Mononuclear cell (primary cell): Measurements from ENCODE around the gene LMO4. TPM values are rescaled to one million over a fixed set of nuclear protein-coding genes. Genes with fewer than 3 reads are reported as not detected.

Experiments used
- H3K27me3 ChIP-seq: 2 replicates; pipeline ENCODE4 v1.6.0; 2011; ENCODE audit warnings: low read length, control low read depth; ENCODE audit not compliant: insufficient read depth
- H3K4me1 ChIP-seq: 2 replicates; pipeline ENCODE4 v1.5.1; 2011; ENCODE audit warnings: mild to moderate bottlenecking, low read length, control low read depth; ENCODE audit not compliant: insufficient read depth
- H3K4me3 ChIP-seq: 2 replicates; pipeline ENCODE4 v1.5.1; 2011; ENCODE audit warnings: mild to moderate bottlenecking, low read length, moderate library complexity
- H3K9me3 ChIP-seq: 2 replicates; pipeline ENCODE4 v1.5.1; 2011; ENCODE audit warnings: low read depth, mild to moderate bottlenecking, control low read depth, low read length
- total RNA-seq: library from RNA; depleted of rRNA; stranded (reverse); fragments of >200 nt; gene quantifications from one replicate; pipeline ENCODE4 v1.2.3, GENCODE V29; 2012

Gene LMO4
- total RNA-seq, 1 donor: 15.2 TPM

DNA sequence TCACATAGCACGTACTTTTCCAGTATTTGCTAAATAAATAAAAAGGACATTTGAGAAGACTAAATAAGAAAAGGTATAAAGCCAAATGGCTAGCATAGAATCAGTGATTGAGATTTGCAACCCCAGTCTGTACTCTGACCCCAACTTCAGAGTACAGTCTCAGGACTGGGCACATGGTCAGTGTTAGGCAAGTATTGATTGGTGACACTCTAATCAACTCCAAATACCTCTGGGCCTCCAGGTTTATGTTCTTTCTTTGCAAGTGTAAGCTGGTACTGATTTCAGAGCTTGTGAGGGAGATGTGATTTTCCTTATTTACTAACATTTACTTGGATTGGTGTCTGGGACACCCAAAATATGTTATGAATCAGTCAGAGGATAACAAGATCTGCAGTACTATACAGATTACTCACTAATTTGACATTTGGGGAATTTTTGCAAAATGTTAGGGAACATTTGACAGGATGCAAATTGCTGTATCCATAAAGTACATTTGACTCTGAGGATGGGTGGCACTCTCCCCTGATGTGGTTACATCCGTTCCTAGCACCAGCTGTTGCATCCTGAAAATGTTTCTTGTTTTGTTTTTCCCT lies 34.2 kb downstream of the LMO4 start:
- no peaks in the 10 kb centered on the region for H3K27me3 ChIP-seq
- H3K9me3 ChIP-seq: no peaks in the 10 kb centered on the region
- H3K4me1 ChIP-seq: no peaks in the 10 kb centered on the region
- H3K4me3 ChIP-seq: no peak overlapping the region

DNA sequence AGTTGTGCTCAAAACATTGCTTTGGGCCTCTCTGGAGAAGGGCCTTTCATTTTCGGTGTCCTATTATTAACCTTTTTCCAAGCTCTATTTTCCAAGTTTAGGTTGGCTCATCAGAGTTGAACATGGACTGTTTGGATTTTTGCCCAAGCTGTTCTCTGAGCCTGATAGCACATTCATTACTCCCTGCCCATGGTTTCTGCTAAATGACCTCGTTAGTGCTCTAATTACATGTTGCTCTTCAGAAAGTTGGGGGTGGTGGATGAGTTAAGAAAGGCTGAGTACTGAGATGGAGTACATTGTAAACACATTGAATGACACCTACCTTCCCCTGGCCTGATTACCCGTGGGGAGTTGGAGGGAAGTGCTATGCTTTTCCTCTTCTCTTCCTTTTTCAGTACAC lies 38.9 kb downstream of the LMO4 start:
- H3K4me3 ChIP-seq: no peak overlapping the region
- no peaks in the 10 kb centered on the region for H3K9me3 ChIP-seq
- no peaks in the 10 kb centered on the region for H3K4me1 ChIP-seq
- no peaks in the 10 kb centered on the region for H3K27me3 ChIP-seq

DNA sequence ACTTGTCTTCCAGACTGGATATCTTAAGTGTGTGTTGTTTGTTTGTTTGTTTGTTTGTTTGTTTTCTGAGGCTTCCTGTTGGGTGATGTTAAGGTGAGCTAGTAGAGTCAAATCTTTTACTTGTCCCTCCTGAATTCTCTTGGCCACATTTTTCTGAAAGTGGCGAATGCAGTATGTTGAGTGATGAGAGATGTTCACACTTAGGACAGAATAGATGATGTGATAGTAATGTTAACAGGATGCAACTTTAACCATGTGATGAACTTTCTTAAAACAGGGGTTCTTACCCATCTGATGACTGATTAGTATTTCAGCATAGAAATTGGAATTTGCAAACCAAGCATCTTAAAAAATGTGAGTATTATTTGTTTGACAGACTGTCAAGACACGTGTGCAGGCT lies 40.2 kb downstream of the LMO4 start:
- Histone ChIP-seq H3K27me3 (no peaks in the 10 kb centered on the region), H3K4me1 (no peaks in the 10 kb centered on the region), H3K4me3 (no peak overlapping the region), H3K9me3 (no peaks in the 10 kb centered on the region)

DNA sequence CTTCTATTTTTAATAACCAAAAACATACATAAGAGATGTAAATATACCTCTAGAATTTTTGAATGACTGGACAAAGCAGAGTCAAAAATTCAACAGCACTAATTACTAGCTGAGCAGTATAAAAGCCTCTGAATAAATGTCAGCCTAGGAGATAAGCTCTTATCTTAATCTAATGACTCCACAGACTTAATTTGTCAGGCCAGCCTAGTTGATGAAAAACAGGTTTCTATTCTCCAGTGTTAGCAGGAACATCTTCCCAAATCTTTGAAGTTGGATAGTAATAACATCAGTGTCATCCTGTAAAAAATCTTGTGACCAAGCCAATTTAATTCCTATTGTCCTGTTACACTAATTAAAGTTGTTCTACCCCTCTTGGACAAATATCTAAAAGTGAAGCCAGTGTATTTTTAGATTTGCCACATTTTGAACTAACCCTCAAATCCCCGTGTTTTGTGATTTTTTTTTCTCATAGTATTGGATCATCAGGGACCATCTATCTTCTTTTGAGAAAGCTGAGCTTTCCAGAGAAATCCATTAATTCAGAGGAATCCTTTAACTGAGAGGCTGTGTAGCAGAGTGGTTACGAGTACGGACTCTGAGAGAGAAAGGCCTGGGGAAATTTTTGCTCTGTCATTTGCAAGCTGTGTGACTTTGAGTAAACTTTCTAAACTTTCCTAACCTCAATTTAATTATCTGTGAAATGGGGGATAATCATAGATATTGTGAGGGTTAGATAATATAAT lies 41.2 kb downstream of the LMO4 start:
- H3K9me3 ChIP-seq: no peaks in the 10 kb centered on the region
- no peaks in the 10 kb centered on the region for H3K27me3 ChIP-seq
- H3K4me1 ChIP-seq: no peaks in the 10 kb centered on the region
- no peak overlapping the region for H3K4me3 ChIP-seq

DNA sequence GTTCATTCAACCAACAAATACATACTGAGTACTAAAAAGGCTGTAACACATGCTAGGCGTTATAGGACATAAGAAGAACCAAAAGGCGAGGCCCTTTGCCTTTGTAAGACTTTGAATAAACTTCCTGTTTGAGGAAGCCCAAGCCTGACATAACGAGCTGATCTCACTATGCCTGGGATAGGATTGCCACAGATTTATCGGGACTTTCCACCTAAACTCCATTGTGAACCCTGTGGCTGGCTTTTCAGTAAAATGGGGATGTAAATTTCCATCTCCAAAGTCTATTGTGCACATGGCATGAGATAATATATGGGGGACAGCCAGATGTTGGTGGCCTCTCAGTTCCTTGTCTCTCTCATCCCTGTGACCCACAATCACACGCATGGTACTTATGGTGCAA lies 41.9 kb downstream of the LMO4 start:
- H3K4me1 ChIP-seq: no peaks in the 10 kb centered on the region
- no peaks in the 10 kb centered on the region for H3K9me3 ChIP-seq
- no peak overlapping the region for H3K4me3 ChIP-seq
- H3K27me3 ChIP-seq: no peaks in the 10 kb centered on the region

DNA sequence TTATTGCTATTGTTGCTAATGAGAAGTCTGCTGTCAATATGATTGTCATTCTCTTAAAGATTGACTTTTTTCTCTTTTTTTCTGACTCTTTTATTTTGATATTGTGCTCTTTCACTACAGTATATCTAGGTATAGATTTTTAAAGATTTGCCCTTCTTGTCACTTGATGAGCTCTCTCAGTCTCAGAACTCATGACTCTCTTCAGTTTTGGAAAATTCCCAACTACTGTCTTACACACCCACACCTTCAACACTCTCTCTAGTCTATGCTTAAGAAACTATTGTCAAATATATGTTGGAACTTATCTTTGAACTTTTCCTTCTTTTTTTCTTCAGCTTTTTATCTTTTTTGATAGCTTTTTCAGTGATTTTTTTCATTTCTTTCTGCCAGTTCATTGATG lies 50.6 kb downstream of the LMO4 start:
- peaks cover 14% of the 10 kb centered on the region for H3K9me3 ChIP-seq
- H3K4me3 ChIP-seq: no peak overlapping the region
- H3K4me1 ChIP-seq: no peaks in the 10 kb centered on the region
- peaks cover 3% of the 10 kb centered on the region for H3K27me3 ChIP-seq

DNA sequence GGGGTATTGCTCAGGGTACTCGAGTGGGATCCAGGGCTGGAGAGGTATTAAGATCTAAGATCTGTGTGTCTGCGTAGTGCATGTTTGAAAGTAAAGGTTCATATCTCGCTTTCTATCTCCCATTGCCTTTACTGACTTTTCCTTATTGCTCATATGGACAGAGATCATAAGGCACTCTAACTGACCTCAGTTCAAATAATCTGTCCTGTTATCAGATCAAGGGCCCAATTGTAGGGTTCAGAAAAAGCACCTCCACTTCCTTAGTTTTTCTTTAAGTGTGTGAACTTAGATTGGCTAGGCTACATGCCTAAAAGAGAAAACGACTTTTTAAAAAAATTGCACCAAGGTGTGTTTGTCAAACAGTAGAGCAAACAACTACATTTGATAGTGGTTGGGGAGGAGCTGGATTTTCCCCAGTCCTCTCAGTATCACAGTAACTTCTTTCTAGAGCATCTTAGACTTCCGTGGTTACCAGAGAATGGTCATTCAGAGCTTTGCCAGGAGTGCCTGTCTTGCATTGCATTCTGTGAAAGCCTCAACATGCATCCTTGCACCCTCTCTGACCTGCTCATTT lies 57.6 kb downstream of the LMO4 start:
- no peak overlapping the region for H3K4me3 ChIP-seq
- no peaks in the 10 kb centered on the region for H3K9me3 ChIP-seq
- no peaks in the 10 kb centered on the region for H3K27me3 ChIP-seq
- H3K4me1 ChIP-seq: no peaks in the 10 kb centered on the region

DNA sequence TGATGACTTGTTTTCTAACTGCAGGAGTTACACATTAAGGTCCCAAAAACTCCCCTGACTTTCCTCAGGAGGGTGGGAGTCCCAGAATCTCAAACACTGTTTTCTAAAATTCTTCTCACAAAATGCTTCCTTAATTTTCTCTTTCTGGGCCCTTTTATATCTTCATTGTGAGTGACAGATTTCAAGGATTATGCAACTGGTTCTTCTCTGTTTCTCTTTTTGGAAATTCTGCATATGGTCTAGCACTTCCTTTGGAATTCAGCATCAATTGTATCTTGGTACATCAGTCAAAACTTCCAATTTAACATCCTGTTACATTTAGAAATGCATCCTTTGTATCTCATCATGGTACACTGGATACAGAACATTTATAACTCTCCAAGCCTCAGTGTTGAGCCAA lies 59.7 kb downstream of the LMO4 start:
- Histone ChIP-seq H3K4me3 (no peak overlapping the region), H3K9me3 (no peaks in the 10 kb centered on the region), H3K27me3 (no peaks in the 10 kb centered on the region), H3K4me1 (no peaks in the 10 kb centered on the region)

DNA sequence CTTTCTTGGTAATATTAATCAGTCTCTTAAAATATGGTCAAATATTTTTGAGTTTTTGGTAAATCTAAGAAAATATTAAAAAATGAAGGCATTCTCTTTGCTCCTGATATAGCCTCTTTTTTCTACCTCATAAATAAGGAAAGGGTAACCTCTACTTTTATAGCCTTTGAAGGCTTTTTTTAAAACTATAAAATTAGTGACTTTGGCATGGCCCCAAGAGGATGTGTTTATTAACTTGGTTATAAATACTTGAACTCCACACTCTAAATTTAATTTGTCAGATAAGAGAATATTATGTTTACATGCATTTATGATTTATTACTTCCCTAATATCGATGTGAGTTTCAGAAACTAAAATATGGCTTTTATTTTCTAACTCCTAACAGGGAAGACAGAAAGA lies 60.3 kb downstream of the LMO4 start:
- Histone ChIP-seq H3K4me3 (no peak overlapping the region), H3K9me3 (no peaks in the 10 kb centered on the region), H3K27me3 (no peaks in the 10 kb centered on the region), H3K4me1 (no peaks in the 10 kb centered on the region)

DNA sequence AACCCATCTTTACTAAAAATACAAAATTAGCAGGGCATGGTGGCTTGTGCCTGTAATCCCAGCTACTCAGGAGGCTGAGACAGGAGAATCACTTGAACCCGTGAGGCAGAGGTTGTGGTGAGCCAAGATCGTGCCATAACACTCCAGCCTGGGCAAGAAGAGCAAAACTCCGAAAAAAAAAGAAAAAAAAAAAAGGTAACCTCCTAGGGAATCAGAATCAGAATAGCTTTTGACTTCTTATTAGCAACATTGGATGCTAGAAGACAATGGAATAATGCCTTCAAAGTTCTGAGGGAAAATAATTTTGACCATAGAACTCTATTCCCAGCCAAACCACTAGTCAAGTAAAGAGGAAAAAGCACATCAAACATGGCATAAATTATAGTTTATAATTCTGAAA lies 60.9 kb downstream of the LMO4 start:
- H3K27me3 ChIP-seq: no peaks in the 10 kb centered on the region
- no peaks in the 10 kb centered on the region for H3K4me1 ChIP-seq
- H3K9me3 ChIP-seq: no peaks in the 10 kb centered on the region
- H3K4me3 ChIP-seq: no peak overlapping the region

DNA sequence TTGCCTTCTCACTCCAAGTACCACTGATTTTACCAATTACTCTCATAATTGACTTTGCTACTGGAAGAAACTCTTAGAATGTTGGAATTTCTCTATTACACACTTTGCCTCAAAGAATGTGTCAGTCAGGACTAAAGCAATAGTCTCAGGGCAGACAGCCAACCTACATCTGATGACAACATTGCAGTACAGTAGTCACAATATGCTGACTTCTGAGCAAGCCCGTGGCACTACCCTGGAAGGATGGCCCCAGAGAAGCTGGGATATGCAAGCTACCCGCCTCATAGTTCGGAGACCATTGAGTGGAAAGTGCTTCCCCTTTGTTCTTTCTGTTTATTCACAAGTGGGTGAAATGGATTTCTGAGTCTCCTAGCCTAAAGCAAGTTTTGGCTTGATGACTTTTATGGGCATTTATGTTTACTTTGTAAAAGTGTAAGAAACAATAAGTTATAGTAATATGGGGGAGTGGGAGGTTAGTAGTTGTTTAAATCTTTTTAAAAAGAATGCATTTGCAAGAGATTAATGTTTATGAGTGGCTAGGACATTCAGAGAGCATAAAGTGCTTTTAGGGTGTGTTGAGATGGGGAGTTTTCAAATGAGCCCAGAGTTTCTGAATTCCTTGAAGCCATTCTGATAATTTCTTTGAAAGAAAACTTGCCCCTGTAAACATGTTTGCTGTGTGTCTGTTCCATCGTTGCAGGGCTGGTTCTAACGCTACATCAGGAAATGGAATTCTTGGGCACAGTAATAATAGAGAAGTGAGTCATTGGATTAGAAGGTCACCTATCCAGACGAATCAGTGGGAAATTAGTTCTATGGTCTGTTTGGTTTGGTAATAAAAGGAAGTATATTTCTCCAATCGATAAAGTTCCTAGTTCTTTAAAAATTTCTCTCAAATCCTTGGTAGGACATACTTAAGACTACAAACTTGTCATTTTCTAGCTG lies 63.8 kb downstream of the LMO4 start:
- H3K4me1 ChIP-seq: no peaks in the 10 kb centered on the region
- H3K27me3 ChIP-seq: no peaks in the 10 kb centered on the region
- no peak overlapping the region for H3K4me3 ChIP-seq
- no peaks in the 10 kb centered on the region for H3K9me3 ChIP-seq

DNA sequence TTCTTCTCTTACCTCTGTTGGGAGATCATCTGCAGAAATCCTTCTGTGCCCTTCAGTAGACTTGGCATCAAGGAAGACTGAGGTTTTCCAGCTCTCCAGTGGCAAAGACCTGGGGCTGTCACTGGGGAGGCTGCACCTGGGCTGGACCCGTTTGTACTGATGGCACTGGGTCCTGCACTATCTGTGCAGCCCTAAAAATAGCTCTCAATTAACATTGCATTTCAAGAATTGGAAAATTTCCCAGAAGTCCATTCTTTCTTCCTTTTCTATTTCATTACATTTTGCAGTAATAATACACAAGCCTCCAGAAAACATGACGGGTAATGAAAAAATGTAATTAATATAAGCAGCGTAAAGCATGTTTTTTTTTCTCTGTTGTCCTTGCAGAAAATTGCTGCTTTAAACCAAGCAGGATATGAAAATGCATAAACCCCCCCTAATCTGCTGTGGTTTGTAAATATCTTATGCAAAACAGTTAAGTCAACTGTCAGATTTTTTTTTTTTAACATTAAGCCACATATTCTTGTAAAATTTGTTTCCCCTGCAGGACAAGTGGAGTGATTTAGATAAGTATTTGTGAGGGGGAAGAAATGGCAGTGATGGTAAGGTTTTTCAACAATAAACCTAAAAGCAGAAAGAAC lies 64.9 kb downstream of the LMO4 start:
- Histone ChIP-seq H3K4me3 (no peak overlapping the region), H3K9me3 (no peaks in the 10 kb centered on the region), H3K27me3 (no peaks in the 10 kb centered on the region), H3K4me1 (no peaks in the 10 kb centered on the region)

DNA sequence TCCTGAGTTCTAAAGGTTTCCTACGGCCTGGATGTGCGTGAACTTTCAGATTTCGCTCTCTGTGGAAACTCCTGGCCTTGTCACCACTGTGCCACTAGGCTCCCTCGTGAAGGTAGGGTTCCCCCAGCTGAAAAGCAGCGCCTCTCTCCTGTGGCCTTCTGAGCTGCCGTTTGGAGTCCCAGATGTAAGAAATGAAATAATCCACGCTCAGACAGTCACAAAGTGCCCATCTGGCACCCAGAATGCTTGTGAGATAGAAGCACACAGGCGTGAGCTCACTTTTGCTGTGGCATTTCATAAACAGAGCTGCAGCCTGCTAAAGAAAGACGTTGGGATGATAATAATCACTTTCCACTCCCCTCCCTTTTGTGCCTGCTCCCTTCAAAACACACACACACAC lies 65.8 kb downstream of the LMO4 start:
- no peaks in the 10 kb centered on the region for H3K4me1 ChIP-seq
- no peaks in the 10 kb centered on the region for H3K9me3 ChIP-seq
- no peaks in the 10 kb centered on the region for H3K27me3 ChIP-seq
- H3K4me3 ChIP-seq: no peak overlapping the region

DNA sequence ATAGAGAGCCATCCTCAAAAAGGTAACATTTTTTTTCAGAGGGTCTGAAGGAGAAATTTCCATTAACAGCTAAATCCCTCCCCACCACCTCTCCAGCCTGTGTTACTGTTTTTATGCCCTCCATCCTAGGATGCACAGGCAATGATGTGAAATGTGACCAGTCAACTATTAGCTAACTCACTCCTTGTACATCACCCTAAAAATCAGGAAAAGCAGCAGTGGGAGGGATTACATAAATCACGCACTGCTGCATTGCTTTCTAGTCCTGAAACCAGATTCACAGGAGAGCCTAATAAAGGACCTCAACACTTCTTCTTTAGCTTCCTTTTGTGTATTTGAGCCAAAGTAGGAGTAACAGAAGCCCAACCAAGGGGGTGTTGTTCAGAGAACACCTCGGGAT lies 66.3 kb downstream of the LMO4 start:
- no peak overlapping the region for H3K4me3 ChIP-seq
- H3K27me3 ChIP-seq: no peaks in the 10 kb centered on the region
- no peaks in the 10 kb centered on the region for H3K9me3 ChIP-seq
- H3K4me1 ChIP-seq: no peaks in the 10 kb centered on the region
